Duodenal mucosa (tissue), 2 donors: ENCODE data around the gene PSMG3.

Experiments
- H3K27ac ChIP-seq: one replicate; pipeline ENCODE4 v1.7.0; 2013; ENCODE audit warnings: low read depth, low read length
- H3K27me3 ChIP-seq, 2 donors: one replicate each; pipeline ENCODE4 v1.7.0; 2013; ENCODE audit warnings: low read length in 2 of 2, control low read depth in 1 of 2; ENCODE audit not compliant: insufficient read depth in 2 of 2, control insufficient read depth in 1 of 2
- H3K36me3 ChIP-seq, 2 donors: one replicate each; pipeline ENCODE4 v1.7.0; 2013; ENCODE audit warnings: low read length in 2 of 2, control low read depth in 1 of 2; ENCODE audit not compliant: insufficient read depth in 2 of 2, control insufficient read depth in 1 of 2
- H3K4me1 ChIP-seq, 2 donors: one replicate each; pipeline ENCODE4 v1.7.0; 2013; ENCODE audit warnings: low read length in 2 of 2, control low read depth in 1 of 2; ENCODE audit not compliant: insufficient read depth in 2 of 2, control insufficient read depth in 1 of 2
- H3K4me3 ChIP-seq, 2 donors: one replicate each; pipeline ENCODE4 v1.7.0; 2013; ENCODE audit warnings: low read length in 2 of 2, low read depth in 1 of 2
- H3K9ac ChIP-seq, 2 donors: one replicate each; pipeline ENCODE4 v1.7.0; 2013; ENCODE audit warnings: low read length in 2 of 2, low read depth in 1 of 2
- H3K9me3 ChIP-seq, 2 donors: one replicate each; pipeline ENCODE4 v1.7.0; 2013; ENCODE audit warnings: low read length in 2 of 2, control low read depth in 1 of 2; ENCODE audit not compliant: control insufficient read depth in 1 of 2

The PSMG3 gene

DNA sequence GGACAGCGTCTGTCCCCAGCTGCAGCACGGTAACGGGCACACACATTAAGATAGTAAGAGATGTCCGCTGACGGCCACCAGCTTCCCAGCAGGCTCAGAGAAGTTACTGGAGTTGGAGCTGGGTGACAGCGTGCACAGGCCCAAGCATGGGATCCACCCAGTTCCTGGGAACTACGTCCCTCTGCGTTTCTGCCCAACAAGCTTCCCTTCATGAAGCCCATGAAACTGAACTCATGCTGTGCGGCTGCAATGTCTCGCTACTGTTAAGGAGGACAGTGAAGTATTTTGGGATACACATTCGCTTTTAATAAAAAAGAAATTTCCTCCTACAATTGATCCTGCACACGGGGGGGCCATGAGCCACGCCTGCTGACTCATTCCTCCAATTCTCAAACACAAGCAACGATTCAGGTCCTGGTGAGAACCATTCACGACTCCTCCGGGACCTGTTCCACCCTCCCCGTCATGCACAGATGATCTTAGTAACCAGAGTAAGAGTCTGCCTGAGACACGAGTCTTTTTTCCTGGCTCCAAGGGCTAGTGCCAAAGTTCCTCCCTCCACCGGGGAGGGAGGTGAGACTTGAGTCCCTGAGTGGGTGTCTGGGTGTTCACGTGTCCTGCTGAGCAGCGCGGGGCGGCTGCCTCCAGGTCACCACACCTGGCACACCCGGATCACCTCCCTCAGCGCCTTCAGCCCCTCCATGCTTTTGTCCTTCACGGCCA, 2.6 kb downstream of the PSMG3 start:
- H3K4me3 ChIP-seq: peak overlapping the region; percentile 43 to 55
- H3K36me3 ChIP-seq: peaks cover 0 to 9% of the 10 kb centered on the region in 2 donors
- H3K4me1 ChIP-seq: peaks cover 19 to 37% of the 10 kb centered on the region in 2 donors
- no peaks in the 10 kb centered on the region for H3K27me3 ChIP-seq
- H3K9me3 ChIP-seq: no peaks in the 10 kb centered on the region
- peak overlapping the region; percentile 54 to 61 for H3K9ac ChIP-seq
- peak overlapping the region; percentile 90 for H3K27ac ChIP-seq

- Histone ChIP-seq H3K36me3 (peaks cover 0 to 9% of the 10 kb centered on the region in 2 donors), H3K4me3 (peak overlapping the region; percentile 53 to 55), H3K27me3 (no peaks in the 10 kb centered on the region), H3K4me1 (peaks cover 19 to 37% of the 10 kb centered on the region in 2 donors), H3K9ac (peak overlapping the region; percentile 38 to 54), H3K27ac (peak overlapping the region; percentile 90), H3K9me3 (no peaks in the 10 kb centered on the region)
These were observed 3.2 kb downstream of the PSMG3 start for GRCh38 chr7:1566687-1567048.

DNA sequence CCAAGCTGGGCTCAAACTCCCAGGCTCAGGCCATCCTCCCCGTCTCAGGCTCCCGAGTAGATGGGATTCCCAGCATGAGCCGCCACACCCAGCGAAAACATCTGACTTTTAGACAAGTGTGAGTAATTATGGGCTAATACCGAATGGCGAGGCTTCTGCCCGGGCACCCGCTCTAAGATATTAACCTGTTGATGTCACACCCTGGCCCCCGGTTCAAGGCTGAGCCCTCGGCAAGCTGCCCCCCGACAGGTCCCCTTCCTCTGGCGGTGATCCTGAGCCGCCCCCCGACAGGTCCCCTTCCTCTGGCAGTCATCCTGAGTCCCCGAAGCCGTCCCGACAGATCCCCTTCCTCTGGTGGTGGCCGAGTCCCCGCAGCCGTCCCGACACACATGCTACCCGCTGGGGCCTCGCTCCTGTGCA, 5.2 kb downstream of the PSMG3 start:
- Histone ChIP-seq H3K4me1 (peaks cover 18 to 31% of the 10 kb centered on the region in 2 donors), H3K36me3 (peaks cover 0 to 9% of the 10 kb centered on the region in 2 donors), H3K9me3 (no peaks in the 10 kb centered on the region), H3K27ac (no peak overlapping the region), H3K4me3 (no peak overlapping the region), H3K27me3 (no peaks in the 10 kb centered on the region), H3K9ac (no peak overlapping the region)

GRCh38 chr7:1563981-1564602, 5.7 kb downstream of the PSMG3 start:
- H3K9me3 ChIP-seq: no peaks in the 10 kb centered on the region
- H3K36me3 ChIP-seq: peaks cover 0 to 9% of the 10 kb centered on the region in 2 donors
- no peaks in the 10 kb centered on the region for H3K27me3 ChIP-seq
- H3K27ac ChIP-seq: no peak overlapping the region
- peaks cover 18 to 27% of the 10 kb centered on the region in 2 donors for H3K4me1 ChIP-seq
- H3K9ac ChIP-seq: no peak overlapping the region
- no peak overlapping the region for H3K4me3 ChIP-seq

DNA sequence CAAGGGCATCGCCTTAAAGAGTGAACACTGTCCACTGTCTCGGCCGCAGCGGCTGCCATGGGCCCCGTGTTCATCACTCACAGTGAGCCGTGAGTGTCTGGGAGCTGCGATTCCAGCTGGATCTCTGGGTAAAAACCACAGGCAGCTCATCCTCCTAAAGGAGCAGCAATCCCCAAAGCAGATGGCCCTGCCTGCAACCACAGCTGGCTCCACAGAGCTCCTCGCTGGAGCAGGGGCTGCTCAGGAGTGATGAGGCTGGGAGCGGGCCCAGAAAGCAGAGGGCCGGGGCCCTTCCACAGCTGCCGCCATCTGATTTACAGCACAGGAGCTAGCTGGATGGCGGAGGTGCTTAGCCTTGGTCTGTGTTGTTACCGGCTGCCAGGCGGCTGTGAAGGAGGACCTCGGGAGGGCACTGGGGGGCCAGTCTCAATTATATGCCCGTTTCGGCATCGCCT, 7.2 kb downstream of the PSMG3 start:
- Histone ChIP-seq H3K27ac (no peak overlapping the region), H3K4me3 (no peak overlapping the region), H3K9ac (no peak overlapping the region), H3K9me3 (no peaks in the 10 kb centered on the region), H3K4me1 (peaks cover 14 to 16% of the 10 kb centered on the region in 2 donors), H3K27me3 (no peaks in the 10 kb centered on the region), H3K36me3 (peaks cover 0 to 6% of the 10 kb centered on the region in 2 donors)

DNA sequence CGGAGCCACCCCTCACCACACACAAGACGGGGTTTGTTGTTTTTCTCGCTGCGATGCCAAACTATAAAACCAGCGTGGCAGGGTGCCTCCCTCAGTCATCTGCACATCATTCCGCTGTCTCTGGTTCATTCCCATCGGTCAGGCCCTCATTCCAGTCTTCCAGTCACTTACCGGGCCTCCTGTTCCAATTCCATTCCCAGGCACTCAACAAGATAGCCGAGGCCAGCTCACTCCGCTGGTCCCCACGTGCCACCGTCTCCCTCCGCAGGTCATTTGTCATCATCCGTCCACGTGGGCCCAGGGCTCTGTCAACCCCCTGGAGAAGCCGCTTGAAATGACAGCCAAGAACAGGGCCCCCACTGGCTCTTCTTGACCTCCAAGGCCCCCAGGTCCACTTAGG, 7.7 kb downstream of the PSMG3 start:
- Histone ChIP-seq H3K9me3 (no peaks in the 10 kb centered on the region), H3K27me3 (no peaks in the 10 kb centered on the region), H3K36me3 (peaks cover 0 to 3% of the 10 kb centered on the region in 2 donors), H3K9ac (no peak overlapping the region), H3K4me3 (no peak overlapping the region), H3K4me1 (peaks cover 11 to 12% of the 10 kb centered on the region in 2 donors), H3K27ac (no peak overlapping the region)

DNA sequence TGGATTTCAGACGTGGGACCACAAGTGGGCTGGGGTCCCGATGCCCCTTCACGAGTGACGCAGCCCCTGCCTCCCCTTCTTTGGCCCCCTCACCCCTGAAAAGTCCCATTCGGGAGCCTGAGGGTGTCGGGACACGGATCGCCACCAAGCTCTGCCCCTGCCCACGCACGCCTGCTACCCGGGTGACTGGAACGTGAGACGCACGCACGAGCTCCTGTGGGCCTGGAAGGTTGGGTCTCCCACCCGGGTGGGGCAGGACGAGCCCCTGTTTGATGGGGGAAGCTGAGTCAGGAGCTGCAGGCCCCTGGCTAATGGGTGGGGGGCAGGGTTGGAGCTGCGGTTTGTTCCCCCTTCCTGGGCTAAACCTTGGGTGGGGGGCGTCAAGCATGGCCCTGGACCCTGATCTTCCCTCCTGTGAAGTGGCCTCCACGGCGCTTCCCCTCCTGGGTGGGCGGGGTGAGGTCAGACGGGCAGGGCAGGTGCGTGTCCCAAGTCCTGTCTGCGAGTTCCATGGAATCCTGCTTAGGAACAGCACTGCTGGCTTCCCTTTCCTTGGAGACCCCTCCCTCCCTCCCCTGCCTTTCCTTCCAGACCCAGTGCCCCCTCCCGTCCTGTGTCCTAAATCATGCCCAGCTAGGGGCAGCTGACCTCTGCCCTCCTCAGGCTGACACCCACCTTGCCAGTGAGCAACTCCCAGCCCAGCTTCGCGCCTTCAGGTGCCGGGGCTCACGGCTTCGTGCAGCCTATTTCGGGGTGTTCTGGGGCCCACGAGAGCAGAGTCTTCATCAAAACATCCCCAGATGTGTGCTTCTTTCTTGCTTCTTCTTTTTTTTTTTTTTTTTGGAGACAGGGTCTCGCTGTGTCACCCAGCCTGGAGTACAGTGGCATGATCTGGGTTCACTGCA, 8.5 kb downstream of the PSMG3 start:
- Histone ChIP-seq H3K4me3 (no peak overlapping the region), H3K9ac (no peak overlapping the region), H3K36me3 (no peaks in the 10 kb centered on the region), H3K27ac (no peak overlapping the region), H3K4me1 (peaks cover 7 to 11% of the 10 kb centered on the region in 2 donors), H3K9me3 (no peaks in the 10 kb centered on the region), H3K27me3 (no peaks in the 10 kb centered on the region)

GRCh38 chr7:1560620-1561031, 9.2 kb downstream of the PSMG3 start:
- no peaks in the 10 kb centered on the region for H3K36me3 ChIP-seq
- no peak overlapping the region for H3K9ac ChIP-seq
- H3K4me3 ChIP-seq: no peak overlapping the region
- H3K9me3 ChIP-seq: no peaks in the 10 kb centered on the region
- no peaks in the 10 kb centered on the region for H3K27me3 ChIP-seq
- peaks cover 7 to 14% of the 10 kb centered on the region in 2 donors for H3K4me1 ChIP-seq
- H3K27ac ChIP-seq: no peak overlapping the region

DNA sequence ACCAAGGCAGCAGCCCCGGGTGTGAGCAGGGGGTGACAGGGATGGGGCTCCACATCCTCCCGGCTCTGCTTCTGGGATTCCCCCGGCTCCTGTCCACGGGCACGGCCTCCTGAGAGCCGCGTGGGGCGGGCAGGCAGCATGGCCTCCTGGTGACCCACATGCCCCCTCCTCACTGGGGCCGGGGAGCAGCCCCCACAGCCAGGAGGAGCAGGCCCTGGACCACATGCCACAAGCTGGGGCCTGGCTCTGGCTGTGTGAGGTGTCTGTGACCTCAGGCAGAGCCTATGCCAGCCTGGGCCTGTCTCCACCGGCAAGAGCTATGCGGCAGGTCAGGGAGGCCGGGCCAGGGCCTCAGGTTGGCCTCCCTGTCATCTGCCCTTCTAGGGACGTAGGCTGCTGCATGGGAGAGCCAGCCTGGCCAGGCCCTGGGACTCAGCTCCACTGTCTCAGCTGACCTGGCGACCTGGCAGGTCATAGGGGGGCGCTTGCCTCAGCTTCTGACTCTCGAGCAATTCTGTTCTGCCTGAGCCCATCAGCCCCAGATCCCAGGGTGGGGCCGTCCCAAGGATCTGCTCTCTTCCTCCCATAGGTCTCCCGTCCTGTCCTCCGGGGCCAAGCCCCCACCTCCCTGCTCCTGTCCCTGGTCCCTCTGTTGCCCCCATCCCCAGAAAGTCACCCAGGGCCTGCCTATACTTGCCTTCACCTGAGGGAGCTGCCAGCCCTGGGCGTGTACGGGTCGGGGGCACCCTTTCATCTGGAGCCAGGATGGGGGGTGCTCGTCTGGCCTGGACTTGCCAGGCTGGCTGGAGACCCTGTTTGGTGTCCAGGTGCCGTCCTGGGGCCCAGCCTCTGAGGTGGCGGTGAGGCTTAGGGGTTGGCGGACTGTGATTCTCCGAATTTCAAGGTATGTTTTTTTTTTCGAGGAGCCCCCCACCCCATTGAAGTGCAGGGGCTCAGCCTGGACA, 9.9 kb downstream of the PSMG3 start:
- H3K4me3 ChIP-seq: no peak overlapping the region

More for the DNA sequence above, 9.9 kb downstream of the PSMG3 start:
- no peaks in the 10 kb centered on the region for H3K27me3 ChIP-seq
- peaks cover 10 to 19% of the 10 kb centered on the region in 2 donors for H3K4me1 ChIP-seq
- no peaks in the 10 kb centered on the region for H3K9me3 ChIP-seq
- no peaks in the 10 kb centered on the region for H3K36me3 ChIP-seq
- H3K27ac ChIP-seq: no peak overlapping the region
- no peak overlapping the region for H3K9ac ChIP-seq
